Stimulated activated CD4-positive, alpha-beta T cell treated with anti-CD3 and anti-CD28 coated beads, Interleukin-4, amount 100 ng/mL, for 4 hours (primary cell): ENCODE data around the gene PDE6A.

Source experiments
- DNase-seq, 2 experiments: peaks; one replicate each; pipeline ENCODE4 v3.0.0-alpha.2; 2020

The PDE6A gene

DNA sequence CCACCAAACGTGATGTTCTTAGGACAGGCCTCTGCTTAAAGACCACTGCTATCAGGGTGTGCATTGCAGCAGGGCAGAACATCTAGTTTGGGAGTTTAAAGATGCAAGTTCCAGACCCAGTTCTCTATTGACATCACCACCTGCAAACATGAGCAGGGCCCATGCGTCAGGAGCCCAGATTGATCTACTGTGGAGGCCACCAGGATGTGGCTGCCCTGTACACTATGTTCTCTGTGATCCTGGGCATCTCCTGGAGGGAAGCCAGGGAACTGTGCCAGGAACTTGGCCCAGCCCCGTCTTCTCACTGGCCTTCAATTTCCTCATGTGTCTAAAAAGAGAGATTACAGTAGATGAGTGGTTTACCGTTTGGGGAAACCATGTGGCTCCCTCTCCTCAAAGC lies 87.1 kb downstream of the PDE6A start:
- DNase-seq = no peak

DNA sequence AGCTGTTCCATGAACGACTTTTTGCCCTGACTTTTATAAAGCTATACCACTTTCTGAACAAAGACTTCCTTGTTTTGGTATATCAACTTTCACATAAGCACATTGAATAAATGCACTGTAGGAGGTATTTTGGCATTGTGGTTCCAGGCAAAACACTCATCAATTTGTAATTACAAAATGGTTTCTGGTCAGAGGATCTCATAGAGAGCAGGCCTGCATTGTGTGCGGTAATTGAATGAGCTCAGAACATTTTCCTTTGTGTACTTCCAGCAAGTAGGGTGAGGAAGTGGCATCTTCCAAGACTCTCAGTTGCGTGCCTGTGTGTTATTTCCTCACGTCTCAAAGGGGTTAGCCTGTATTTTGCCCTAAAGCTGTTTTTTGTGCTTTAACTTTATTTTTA lies 89.2 kb downstream of the PDE6A start:
- DNase-seq = no peak

DNA sequence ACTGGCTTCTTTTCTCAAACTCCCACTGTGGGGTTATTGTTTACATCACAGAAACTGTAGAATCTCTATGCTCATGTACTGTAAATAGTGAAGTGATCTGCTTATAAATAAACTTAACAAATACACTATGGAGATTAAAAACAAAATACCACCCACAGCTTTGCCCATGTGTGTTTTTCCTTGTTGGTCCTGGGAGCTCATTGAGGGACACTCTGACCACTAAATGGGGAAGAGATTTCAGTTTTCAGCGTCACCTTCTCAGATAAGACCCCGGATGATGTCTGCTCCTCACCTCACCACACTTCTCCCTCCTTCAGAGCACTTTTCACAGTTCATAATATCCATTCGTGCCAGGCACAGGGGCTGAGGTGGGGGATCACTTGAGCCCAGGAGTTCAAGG lies 89.7 kb downstream of the PDE6A start:
- no peak for DNase-seq

DNA sequence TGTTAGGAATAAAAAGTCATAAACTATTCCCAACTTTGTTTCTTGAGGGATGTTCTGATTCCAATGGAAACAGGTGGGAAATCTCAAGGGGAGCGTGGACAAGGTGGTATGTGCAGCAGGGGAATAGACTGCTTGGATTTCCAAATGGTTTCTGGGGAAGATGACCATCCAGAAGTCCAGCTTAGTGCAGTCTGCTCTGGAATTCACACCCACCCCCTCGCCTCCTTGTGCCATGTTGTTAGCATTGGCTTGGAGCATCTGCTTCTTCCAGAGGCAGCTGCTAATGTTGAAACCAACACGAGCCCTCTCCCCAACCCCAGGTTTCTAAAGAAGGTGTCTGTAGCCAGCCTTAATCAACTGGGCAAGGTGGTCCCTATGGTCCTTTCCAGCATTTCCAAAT lies 90.9 kb downstream of the PDE6A start:
- no peak for DNase-seq

DNA sequence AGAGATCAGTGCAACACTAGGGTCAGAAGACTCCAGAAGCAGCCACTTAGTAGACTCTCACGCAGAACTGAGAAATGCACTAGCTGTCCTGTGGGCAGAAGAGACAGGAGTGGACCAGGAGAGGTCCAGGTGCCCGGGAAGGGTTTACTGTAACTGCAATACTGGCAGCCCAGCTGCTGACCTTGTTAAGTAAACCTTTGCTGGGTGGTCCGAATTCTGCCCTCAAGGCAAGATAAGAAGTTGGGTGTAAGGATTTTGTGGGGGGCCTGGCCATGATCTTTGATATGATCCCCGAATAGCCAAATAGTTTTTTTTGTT lies 91.3 kb downstream of the PDE6A start:
- no peak for DNase-seq

DNA sequence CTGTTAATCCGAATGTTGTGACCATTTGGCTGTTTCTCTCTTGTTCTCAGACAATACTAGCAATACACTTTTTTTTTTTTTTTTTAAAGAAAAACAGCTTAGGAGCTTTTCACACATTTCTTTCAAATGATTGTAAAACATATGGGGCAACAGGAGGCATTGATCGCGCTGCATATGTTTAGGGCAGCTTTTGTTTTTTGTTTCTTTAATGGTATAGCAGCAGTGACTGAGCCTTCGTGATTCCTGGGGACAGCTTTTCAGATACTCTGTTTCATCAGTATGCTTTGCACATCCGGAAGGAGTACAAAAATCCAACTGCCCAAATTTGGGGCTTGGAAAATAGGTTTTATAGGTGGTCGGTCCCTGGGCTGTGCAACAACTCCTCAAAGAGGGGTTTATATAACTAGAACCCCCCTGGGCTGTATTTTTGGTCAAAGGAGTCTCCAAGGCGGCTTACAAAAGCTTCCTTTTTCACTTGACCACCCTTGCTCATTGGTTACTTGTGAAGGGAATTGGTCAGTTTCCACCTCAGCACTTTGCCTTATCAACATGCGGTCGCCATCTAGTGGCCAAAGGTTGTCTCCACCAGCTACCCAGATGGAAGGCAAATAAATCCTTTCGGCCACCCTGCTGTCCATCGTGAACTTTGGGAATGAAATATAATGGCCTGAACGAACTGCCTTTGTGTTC lies 91.8 kb downstream of the PDE6A start:
- DNase-seq = peak in 1 of 2 experiments; percentile 28

DNA sequence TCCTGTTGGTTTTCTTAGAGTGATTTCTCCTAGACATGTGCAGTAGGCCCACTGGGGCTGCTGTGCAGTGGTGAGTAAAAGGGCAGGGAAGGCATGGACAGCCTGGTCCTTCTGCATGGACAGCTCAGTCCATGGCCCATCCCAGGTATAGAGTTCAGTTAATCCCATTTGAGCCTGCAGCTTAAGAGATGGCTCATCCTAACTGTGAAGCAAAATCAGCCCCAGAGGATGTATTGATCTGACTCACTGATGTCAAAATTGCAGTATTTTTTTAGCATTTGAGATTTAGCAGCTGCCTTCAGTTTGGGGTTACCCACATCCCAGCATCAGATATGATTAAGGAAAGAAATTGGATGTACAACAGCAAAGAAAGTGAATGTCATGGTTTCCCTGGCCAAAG lies 93.4 kb downstream of the PDE6A start:
- no peak for DNase-seq

DNA sequence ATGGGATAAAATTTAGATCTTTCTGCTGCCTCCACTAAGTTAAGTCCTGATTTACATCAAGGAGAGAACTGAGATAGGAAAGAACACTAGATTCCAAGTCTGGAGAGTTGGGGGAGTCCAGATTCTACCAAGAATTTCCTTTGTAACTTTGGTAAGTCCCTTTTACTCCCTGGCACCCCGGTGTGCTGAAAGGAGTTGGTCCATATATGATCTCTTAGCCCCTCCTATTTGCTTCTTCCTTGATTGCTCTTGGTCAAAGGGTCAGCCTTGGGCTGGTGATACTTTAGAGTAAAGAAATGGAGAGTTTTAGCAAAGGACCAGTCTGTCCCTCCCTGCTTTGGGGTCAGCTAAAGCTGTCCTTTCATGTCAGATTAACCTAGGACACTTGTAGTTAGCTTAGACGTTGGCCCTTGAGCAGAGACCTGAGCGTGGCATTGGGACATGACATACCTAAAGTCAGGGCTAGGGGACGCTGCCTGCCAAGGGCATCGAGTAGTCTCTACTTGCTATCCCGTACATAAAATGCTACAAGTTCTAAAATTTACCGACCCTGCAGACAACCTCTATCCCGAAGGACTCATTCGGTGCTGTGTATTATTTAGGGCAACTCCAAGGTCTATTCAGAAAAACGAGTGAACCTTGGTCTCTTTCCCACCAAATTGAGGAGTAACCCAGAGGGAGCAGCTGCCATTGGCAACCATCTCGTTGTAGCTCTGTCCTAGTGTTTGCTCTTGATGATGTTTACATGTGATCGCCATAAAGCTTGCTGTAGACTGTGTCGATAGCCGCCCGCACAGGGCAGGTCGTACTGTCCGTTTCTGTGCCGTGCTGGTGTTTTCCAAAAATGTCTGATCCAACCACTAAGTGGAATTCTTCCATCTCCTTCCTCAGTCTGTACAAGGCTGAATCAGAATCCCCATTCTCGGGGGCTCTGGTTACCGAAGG lies 94.4 kb downstream of the PDE6A start:
- DNase-seq = no peak

DNA sequence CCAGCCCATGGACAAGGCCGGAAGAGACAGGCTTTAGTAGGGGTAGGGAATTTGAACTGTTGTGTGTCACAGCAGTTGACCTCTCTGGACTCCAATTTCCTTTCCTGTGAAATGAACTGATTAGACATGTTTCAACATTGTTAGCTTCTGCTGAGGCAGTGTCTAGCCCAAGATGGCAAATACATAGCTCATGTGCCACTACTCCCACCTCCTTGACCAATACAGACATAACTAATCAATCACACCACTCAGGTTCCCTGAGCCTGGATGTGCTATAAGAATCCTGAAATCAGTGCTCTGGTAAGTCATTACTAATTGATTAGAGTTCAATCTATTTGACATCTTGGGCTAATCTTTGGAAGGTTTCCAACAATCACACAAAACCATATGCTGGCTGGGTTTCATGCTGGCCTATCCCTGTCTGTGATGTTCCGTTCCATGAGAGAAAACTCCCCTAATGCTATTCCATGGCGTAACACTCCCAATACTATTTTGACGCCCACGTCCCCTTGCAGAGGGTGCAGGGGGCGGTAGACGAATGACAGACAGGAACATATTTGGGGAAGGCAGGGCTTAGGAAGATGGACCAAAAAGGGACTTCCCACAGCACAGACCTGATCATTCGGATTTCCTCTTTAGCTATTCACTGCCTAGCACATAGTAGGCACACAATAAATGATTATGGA lies 95.2 kb downstream of the PDE6A start:
- no peak for DNase-seq

DNA sequence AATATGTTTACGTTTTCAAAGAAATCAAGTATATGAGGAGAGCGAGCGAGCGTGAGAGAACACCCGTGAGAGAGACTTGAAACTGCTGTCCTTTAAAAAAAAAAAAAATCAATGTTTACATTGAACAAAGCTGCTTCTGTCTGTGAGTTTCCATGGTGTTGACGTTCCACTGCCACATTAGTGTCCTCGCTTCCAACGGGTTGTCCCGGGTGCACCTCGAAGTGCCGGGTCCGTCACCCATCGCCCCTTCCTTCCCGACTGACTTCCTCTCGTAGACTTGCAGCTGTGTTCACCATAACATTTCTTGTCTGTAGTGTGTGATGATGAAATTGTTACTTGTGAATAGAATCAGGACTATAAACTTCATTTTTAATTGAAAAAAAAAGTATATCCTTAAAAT lies 97.0 kb downstream of the PDE6A start:
- no peak for DNase-seq

DNA sequence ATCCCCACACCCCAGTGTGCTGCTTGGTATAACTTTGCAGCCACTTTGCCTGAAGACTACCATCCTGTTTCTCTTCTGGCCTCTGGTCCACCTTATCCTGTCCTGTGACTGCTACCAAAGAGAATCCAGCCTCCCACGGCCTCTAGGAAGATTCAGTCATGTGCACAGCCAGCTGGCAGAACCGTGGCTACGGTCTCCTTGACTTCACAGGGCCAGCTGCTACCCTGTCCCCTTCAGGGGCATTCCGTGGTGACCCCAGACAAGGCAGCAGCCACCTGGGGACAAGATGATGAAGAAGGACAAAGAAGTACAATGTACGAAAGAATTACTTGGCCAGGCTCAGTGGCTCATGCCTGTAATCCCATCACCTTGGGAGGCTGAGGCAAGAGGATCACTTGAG lies 98.6 kb downstream of the PDE6A start:
- DNase-seq = no peak

DNA sequence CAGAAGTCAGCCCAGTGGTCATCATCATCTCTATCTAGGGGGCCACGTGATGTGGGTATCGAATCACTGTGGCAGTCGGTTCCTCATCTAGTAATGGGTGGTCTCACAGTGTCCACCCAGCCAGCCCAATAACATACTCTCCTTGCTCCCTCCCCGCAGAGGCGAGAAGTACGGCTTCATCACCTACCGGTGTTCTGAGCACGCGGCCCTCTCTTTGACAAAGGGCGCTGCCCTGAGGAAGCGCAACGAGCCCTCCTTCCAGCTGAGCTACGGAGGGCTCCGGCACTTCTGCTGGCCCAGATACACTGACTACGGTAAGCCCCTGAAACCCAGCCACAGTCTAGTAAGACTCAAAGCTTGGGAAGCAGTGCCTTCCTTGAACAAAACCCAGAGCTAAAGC lies 99.0 kb downstream of the PDE6A start:
- DNase-seq = no peak

DNA sequence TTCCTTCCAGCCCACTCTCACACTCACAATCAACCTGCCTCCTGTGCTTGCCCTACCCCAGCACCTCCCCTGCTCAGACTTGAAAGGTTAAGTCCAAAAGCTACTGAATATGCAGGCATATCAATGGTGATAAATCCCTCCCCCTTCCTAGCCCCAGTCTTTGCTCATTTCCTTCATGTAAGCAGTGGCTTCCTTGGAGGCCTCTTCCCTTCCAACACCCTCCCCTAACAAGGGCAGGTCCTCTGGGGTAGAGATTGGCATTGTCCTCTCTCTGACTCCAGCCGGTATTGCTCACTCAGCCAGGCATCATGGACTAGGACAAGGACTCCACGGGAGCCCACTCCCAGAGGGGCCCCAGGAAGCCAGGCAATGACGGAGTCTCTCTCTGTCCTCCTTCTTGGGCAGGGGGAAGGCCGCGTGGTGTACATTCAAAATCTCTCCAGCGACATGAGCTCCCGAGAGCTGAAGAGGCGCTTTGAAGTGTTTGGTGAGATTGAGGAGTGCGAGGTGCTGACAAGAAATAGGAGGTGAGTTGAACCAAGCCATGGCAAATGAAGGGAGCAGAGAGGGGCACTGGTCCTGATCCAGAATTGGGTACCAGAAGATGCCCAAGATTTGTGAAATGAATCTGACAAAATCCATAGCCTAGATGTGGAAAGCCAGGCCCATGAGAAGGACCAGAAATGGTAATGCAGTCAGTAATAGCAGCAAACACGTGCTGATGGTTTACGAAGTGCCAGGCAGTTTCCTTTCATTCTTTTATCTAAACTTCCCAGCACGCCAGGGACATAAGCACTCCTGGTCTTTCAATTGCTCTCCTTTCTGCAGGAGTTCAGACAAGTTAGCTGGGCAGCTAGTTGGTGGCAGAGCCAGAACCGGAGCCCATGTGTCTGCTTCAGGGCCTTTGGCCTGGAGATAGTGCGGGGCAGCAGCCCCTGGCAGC lies 102.5 kb downstream of the PDE6A start:
- no peak for DNase-seq

DNA sequence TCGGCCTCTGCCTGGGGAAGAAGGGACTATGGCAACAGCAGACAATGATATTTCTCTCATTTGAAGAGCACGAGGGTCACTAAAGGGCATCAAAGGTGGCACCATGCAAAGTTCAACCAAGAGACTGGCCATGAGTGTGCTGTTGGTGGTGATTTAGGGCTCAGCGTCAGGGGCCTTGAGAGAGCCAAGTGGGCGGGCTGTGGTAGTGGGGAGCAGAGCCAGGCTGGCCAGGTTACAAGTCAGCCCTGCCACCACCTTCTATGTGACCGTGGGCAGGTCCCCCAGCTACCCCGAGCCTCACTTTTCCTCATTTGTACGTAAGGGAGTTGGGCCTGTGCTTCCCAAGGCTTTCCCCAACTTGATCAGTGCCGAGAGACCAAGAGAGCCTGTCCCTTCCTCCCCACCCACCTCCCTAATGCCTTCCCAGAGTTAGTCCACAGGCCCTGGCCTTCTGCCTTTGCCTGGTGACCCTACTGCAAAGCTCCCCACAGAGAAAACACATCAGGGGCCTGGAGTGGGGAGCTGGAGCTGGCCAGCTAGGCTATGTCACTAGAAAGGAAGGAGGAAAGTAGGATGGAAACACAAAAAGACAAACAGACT lies 104.3 kb downstream of the PDE6A start:
- no peak for DNase-seq

DNA sequence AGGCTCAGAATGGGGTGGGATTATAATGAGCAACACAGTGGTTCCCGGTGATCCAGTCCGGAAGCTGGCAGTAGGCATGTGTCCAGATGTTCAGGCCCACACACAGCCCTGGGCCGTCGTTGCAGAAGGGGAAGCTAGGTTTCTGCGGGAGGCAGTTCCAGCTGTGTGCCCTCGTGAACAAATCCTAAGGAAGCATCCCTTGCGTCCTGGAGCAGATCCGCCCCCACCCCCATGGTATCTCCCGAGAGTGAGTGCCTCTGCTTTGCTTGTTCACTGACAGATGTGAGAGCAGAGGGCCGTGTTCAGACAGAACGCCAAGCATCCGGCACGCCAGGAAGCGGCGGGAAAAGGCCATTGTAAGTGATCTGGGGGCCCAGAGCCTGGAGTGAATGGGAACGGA lies 104.8 kb downstream of the PDE6A start:
- DNase-seq = no peak

DNA sequence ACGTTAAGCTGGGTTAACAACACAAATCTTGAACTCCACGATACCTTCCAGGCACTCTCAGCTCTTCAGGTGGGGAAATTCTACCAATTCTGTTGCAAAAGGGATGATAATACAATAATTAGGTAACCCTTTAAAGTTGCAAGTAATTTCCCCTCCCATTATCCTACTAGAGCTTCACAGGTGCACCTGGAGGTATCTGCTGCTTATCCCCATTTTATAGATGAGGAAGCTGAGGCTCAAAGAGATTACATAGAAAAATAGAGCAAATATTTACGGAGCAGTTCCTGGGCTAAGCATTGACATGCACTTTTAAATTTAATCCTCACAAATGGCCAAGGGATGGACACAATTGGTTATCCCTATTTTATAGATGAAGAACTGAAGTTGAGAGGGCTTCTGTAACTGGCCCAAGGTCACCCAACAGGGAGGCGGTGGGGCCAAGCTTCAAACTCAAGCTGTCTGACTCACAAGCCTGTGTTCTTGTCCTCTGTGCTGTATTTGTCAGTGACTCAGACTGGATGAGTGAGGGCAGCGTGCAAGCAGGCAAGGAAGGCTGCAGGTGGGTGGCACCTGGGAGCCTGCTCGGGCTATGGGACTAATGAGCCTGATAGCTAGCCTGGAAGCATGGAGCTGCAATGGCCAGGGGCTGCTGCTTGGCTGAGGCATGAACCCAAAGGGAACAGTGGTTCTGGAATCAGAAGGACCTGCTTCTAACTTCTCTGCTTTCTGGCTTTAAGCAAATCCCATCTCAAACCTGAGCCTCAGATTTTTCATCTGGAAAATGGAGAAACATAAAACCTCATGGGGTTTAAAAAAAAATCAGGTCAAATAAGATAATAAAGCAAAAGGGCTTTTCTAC lies 105.5 kb downstream of the PDE6A start:
- no peak for DNase-seq

DNA sequence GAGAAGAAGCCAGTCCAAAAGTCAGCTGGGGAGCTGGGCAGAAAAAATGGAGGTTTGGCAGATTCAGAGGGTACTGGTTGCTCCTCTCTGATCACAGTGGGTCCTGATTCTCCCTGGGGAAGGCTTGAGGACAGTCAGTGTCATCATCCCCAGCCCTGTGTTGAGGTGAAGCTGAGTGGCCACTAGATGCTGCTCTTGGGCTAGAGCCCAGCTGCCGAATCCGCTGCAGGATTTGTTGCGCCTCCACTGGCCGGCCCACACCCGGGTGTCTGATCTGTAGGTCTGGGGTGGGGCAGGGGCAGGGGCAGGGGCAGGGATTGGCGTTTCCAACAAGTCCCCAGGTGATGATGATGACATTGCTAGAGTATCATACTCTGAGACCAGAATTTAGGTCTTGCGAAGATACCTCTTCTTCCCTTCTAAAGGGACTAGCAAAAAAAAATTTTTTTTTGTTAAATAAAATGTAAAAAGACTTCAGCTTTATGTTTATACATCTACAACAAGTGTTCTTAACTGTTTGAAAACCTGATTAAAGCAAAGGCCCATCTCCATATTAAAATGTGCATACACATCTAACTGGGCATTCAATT lies 106.8 kb downstream of the PDE6A start:
- DNase-seq = no peak

DNA sequence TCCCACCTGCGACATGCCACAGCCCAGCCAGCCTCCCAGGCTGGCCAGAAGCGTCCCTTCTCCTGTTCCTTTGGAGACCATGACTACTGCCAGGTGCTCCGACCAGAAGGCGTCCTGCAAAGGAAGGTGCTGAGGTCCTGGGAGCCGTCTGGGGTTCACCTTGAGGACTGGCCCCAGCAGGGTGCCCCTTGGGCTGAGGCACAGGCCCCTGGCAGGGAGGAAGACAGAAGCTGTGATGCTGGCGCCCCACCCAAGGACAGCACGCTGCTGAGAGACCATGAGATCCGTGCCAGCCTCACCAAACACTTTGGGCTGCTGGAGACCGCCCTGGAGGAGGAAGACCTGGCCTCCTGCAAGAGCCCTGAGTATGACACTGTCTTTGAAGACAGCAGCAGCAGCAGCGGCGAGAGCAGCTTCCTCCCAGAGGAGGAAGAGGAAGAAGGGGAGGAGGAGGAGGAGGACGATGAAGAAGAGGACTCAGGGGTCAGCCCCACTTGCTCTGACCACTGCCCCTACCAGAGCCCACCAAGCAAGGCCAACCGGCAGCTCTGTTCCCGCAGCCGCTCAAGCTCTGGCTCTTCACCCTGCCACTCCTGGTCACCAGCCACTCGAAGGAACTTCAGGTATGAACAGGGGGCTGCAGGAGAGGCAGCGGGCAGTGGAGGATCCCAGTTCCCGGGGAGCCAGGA lies 108.0 kb downstream of the PDE6A start:
- DNase-seq = no peak

DNA sequence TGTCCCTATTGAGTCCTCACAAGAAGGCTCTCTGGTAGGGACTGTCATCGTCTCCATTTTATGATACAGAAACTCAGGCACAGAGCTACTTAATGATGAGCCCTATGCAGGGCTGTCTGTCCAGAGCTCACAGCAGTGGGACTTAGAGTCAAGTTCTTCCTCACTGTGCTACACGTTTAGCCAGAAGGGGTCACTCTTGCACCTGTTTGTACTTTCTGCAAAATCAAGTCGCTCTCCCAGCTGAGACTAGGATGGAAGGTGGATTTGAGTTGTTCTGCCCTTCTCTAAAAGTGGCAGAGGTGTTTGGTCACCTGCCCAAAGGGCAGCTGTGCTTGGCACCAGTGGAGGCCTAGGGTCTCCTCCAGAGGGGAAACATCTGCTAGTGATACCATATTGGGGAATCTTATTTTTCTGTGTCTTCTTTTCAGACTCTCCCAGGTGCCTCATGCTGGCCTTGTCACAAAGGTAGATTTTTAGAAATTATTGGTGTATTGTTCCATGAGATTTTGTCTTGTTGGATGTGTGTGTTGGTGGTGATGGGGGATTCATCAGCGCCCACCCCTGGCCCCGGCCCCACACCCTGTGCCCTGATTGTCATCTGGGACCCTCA lies 110.2 kb downstream of the PDE6A start:
- peak; percentile 27 to 47 for DNase-seq
